Sciatic nerve (tissue), 2 donors: Measurements from ENCODE around the gene GAPDH. TPM values are rescaled to one million over a fixed set of nuclear protein-coding genes. Genes with fewer than 3 reads are reported as not detected.
"Not testable (repeated sequence)": the region's sequence is repeated elsewhere in the genome, so short reads cannot be mapped to it uniquely, and the experiment has no call there.

Source experiments
- ATAC-seq: fragments of 200-7000 bp; cut with Tn5 transposase; one replicate; pipeline ENCODE4 v1.9.1; 2020; ENCODE audit warnings: mild to moderate bottlenecking, moderate library complexity
- DNase-seq: peaks from one replicate; pipeline ENCODE4 v3.0.0-alpha.2; 2020; ENCODE audit warnings: low spot score
- intact Hi-C: fragments of 100-400 bp; cut with DNase I; formaldehyde crosslinking; loops from one replicate; pipeline ENCODE4 v1.14.2; 2022
- total RNA-seq: library from RNA; stranded (reverse); fragmentation: NEBNext Ultra II Directional; extraction: Animal tissue kit (Norgen Biotek cat#: 25700); gene quantifications from one replicate; pipeline ENCODE4 v1.2.1, GENCODE V29; 2021
- donor health status: DM: no; HTN: no; CAD: no.
- donor health status: DM: no; HTN: no; CAD: no.

The GAPDH gene
- 1,200 TPM for total RNA-seq

DNA sequence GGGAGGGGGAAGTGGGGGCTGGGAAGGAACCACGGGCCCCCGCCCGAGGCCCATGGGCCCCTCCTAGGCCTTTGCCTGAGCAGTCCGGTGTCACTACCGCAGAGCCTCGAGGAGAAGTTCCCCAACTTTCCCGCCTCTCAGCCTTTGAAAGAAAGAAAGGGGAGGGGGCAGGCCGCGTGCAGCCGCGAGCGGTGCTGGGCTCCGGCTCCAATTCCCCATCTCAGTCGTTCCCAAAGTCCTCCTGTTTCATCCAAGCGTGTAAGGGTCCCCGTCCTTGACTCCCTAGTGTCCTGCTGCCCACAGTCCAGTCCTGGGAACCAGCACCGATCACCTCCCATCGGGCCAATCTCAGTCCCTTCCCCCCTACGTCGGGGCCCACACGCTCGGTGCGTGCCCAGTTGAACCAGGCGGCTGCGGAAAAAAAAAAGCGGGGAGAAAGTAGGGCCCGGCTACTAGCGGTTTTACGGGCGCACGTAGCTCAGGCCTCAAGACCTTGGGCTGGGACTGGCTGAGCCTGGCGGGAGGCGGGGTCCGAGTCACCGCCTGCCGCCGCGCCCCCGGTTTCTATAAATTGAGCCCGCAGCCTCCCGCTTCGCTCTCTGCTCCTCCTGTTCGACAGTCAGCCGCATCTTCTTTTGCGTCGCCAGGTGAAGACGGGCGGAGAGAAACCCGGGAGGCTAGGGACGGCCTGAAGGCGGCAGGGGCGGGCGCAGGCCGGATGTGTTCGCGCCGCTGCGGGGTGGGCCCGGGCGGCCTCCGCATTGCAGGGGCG is at the start of gene GAPDH:
Gene GAPDH, plus strand, starts transcription at position 595 of the 772 bp plus-strand sequence. CDS start 316 bp downstream, outside the sequence.
- intact Hi-C loops: no loop called here
- ATAC-seq: peak; percentile 88
- DNase-seq: peak; percentile 96

DNA sequence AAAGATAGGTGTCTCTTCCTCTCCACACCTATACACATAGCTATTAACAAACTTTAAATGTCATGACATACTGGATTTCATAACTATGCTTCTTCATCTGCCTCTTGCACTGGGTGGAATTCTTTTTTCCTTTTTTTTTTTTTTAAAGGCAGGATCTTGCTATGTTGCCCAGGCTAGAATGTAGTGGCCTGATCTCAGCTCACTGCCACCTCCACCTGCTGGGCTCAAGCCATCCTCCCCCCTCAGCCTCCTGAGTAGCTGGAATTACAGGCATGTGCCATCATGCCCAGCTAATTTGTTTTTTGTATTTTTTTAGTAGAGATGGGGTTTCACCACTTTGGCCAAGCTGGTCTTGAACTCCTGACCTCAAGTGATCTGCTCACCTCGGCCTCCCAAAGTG is 46.1 kb upstream of the GAPDH start:
- ATAC-seq (no peak), DNase-seq (no peak)
- intact Hi-C loops: no loop called here

DNA sequence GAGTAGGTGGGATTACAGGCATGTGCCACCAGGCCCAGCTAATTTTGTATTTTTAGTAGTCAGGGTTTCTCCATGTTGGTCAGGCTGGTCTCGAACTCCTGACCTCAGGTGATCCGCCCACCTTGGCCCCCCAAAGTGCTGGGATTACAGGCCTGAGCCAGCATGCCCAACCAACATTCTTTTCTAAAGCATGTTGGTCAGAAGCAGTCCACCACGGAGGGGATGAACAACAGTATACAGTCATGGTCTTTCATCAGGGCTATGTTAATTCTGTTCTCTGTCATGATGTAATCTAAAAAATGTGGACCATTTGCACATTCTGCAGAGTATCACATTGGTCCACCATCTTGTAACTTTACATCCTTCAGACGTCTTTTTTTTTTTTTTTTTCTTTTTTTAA is 44.9 kb upstream of the GAPDH start:
- no peak for DNase-seq
- intact Hi-C loops: no loop called here
- no peak for ATAC-seq

DNA sequence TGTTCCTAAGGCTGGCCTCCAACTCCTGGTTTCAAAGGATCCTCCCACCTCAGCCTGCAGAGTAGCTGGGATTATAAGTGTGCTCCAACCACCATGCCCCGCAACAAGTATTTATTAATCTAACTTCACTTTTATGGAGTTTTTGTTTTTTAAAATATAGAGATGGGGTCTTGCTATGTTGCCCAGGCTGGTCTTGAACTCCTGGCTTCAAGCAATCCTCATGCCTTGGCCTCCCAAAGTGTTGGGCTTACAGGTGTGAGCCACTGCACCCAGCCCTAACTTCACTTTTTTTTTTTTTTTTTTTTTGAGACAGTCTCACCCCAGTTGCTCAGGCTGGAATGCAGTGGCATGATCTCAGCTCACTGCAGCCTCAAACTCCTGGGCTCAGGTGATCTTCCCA is 43.6 kb upstream of the GAPDH start:
- DNase-seq, intact Hi-C loops, ATAC-seq: not testable (repeated sequence)

DNA sequence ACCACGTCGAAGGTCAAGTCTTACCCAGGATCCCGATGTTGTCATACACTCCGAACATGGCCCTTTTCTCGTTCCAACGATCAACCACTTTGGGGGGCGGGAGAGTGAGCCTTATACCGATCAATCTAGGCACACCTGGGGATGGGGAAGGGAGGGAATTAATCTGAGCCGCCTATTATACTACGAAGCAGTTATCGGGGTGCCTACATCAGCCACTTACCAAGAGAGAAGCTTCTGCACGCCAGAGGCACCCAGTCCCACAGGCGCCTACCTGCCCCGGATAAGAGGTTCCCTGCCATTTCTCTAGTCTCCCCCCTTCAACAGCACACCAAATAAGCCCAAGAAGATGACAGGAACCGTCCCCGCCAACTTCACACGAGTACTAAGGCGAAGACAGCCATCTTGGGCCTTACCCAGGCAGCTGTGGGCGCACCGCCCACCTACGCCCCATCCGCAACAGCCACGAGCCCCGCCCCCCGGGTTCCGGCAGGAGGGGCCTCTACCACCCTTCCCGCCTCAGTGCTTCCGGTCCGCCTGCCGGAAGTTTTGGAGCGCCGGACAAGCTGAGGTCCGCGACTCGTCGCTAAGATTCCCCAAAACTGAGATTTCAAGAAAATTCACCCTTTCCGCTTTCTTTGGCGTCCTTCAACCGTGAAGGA is 41.4 kb upstream of the GAPDH start, which contains the start of gene MRPL51:
Gene MRPL51, minus strand, starts transcription at position 425 of the 659 bp plus-strand sequence. Its CDS starts 126 bp downstream, at position 299.
- DNase-seq (peak; percentile 99), ATAC-seq (peak; percentile 98)
- intact Hi-C loops: loop anchor here (1.0 kb wide), 1 partner anchor 39 kb away; no protein-coding TSS in a partner anchor

DNA sequence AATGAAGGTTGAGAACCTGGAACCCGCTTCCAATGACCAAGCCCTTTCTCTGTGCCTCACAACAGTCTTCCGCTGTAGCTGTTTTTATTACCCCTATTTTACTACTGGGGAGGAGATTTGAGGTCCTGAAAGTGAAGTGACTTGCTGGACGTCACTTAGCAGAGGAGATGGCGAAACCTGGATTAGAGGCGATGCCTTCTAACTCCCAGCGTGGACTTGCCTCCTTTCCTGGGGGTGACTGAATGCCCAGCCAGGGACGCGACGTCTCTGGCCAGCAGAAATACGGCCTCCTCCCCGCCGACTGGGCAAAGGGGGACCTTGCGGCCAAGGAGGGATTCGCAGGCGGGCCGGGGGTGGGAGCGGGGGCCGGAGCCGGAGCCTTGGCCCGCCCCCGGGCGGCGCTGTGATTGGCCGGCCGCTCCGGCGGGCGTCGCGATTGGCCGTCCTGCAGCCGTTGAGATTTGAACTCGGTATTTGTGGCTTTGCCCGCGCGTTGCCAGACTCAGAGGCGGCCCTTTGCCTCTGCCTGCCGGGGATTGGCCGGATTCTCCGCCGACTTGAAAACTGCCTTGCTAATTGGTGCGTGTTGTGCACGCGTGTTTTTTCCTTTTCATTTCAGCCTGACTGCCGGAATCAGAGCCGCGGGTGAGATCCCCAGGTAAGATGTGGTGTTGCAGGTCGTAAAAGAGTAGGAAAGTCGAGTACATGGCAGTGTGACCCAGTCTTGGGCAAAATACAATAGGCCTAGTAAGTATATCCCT is 40.6 kb upstream of the GAPDH start, which contains the start of gene NCAPD2:
Gene NCAPD2, plus strand, starts transcription at position 606 of the 761 bp plus-strand sequence. CDS start 997 bp downstream, outside the sequence.
- ATAC-seq (peak; percentile 96), DNase-seq (peak; percentile 95)
- intact Hi-C loops: loop anchor here (1.0 kb wide), 1 partner anchor 39 kb away; no protein-coding TSS in a partner anchor

DNA sequence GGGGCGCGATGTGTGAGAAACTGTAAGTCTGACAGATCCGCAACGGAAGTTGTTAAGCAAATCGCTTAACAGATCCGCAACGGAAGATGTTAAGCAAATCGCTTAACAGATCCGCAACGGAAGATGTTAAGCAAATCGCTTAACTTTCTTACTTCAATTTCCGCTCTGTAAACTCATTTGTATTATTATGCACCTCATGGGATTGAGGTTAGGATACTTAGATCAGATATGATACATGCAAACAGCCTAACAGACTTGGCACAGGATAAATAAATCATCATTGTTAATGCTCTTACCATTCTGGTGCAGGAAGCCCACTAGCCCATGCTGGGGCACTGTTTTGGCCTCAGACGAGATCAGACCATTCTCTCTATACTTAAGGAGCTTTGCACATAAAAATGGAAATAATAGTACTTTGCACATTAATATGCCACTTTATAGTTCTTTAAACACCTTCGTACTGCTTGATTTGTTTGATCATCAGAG is 40.0 kb upstream of the GAPDH start:
- DNase-seq: no peak
- no peak for ATAC-seq
- intact Hi-C loops: no loop called here

DNA sequence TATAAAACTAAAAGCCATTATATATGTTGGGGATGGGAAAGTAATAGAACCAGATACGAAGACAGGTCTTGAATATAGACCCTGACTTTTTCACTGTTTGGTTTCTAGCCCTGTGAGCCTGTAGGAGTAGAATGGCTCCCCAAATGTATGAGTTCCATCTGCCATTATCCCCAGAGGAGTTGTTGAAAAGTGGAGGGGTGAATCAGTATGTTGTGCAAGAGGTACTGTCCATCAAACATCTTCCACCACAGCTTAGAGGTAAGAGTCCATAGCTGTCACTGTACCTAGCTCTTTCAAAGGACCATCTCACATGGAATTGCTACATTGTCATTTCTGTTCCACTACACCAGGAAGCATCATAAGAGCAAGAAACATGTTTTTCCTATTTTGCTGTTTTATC is 39.3 kb upstream of the GAPDH start:
- intact Hi-C loops: no loop called here
- no peak for DNase-seq
- no peak for ATAC-seq

DNA sequence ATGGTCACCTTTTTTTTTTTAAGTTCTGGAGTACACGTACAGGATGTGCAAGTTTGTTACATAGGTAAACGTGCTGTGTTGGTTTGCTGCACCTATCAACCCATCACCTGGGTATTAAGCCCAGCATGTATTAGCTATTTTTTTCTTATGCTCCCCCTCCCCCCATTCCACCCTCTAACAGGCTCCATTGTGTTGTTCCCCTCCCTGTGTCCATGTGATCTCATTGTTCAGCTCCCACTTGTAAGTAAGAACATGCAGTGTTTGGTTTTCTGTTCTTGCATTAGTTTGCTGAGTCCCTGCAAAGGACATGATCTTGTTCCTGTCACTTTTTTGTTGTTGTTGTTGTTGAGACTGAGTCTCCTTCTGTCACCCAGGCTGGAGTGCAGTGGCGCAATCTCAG is 37.0 kb upstream of the GAPDH start:
- intact Hi-C loops, ATAC-seq, DNase-seq: not testable (repeated sequence)

DNA sequence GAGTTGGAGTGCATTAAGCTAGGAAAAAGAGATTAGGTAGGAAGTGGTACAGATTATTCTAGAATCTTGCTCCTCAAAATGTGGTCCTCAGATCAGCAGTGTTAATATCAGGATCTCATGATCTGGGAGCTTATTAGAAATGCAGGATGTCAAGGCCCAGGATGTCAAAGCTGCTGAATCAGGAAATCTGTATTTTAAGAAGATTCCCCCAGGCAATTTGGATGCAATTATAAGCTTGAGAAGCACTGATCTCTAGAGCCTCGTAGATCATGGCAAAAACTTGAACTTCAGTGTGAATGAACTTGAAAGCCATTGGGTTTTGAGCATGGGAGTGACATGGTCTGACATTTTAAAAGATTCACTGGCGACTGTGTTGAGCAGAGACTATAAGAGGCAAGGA is 33.9 kb upstream of the GAPDH start:
- ATAC-seq (no peak), DNase-seq (no peak)
- intact Hi-C loops: no loop called here

DNA sequence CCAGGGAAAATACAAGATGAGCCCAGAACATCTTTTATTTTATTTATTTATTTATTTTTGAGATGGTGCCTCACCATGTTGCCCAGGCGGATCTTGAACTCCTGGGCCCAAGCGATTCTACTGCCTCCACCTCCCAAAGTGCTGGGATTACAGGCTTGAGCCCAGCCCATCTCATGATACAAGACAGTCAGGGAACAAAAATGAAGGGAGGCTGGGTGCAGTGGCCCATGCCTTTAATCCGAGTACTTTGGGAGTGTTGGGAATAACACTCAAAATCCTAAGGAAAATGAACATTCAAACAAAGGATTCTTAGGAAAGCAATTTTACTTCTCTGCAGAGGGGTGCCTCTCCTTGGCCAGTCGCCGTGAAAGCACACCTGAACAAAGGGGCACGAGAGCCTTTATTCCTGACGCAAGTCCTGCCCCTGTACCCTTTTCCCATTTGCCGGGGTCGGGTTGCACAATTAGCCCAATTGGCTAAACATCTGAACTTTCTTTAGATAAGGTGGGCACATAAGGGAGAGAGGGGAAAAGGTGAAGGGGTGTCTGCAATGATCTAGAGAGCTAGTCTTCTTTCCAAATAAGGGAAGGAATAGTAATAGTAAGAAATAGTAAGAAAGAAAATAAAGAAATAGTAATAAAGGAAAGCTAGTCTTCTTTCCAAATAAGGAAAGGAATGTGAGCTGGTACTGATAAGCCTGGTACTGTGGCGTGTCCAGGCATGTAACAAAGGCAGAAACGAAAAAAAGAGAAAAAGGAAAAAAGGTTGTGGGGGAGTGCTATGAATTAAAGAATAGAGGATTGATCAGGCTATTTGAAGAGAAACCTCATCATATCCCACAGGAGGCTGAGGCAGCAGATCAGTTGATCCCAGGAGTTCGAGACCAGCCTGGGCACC is 27.0 kb upstream of the GAPDH start:
- ATAC-seq: no peak
- intact Hi-C loops: no loop called here
- no peak for DNase-seq

DNA sequence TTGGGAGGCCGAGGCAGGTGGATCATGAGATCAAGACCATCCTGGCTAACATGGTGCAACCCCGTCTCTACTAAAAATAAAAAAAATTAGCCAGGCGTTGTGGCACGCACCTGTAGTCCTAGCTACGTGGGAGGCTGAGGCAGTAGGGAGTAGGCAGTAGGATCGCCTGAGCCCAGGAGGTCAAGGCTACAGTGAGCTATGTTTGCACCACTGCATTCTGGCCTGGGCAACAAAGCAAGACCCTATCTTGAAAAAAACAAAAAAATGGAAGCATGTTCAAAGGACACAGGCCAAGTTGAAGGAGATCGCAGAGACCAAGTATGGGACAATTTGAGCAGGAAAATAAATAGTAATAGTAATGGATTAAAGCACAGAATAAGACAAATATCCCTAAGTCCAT is 26.2 kb upstream of the GAPDH start:
- intact Hi-C loops: no loop called here
- no peak for ATAC-seq
- DNase-seq: no peak

DNA sequence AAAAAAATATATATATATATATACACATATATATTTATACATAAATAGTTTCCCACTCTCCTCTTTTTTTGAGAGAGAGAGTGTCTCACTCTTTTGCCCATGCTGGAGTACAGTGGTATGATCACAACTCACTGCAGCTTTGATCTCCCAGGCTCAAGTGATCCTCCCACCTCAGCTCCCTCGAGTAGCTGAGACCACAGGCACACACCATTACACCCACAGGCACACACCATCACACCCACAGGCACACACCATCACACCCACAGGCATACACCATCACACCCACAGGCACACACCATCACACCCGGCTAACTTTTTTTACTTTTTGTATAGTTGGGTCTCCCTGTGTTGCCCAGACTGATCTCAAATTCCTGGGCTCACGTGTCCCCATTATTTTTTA is 14.1 kb upstream of the GAPDH start:
- ATAC-seq: no peak
- DNase-seq: no peak
- intact Hi-C loops: no loop called here

DNA sequence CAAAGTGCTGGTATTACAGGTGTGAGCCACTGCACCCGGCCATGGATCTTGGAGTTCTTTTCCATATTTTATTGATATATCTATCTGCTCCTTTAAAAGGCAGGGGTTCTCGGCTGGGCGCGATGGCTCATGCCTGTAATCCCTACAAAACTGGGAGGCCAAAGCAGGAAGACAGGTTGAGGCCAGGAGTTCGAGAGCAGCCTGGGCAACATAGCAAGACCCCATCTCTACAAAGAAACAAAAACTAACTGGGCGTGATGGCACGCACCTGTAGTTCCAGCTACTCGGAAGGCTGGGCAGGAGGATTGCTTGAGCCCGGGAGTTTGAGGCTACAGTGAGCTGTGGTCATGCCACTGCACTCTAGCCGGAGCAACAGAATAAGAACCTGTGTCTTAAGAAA is 12.1 kb upstream of the GAPDH start:
- ATAC-seq (no peak), DNase-seq (no peak)
- intact Hi-C loops: no loop called here

DNA sequence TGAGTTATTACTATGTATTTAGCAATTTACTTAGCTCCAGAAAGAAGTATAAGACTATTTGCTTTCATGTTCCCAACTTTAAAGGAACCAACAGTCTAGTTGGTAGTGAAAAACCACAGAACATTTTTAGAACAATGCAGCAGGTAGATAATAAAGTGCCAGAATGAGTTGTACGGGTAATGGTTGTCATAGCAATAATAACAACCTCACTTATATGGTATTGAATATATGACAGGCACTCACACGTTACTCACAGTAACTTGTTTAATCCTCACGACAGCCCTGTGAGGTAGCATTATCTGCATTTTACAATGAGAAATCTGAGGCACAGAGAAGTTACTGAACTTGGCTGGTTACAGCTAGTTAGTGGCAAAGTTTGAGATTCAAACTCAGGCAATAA is 10.6 kb upstream of the GAPDH start:
- intact Hi-C loops: no loop called here
- DNase-seq (no peak), ATAC-seq (no peak)

DNA sequence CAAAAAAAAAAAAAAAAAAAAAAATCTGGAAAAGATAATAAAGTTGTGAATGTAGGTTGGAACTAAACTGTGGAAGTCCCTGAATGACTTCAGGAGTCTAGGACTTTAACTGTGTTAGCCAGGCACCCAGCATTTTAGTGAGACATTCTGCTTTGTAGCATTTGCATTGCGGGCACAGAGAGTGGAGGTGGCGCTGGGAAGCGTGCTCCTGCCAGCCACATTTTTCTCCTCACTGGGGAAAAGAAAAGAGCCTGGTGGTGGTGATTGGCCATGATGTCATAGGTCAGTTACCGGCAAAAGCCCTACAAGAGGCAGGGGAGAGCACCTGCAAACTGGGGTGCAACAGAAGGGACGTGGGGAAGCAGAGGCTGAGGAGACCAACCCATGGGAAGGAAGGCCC is 9.7 kb upstream of the GAPDH start:
- ATAC-seq (no peak), DNase-seq (no peak)
- intact Hi-C loops: no loop called here

DNA sequence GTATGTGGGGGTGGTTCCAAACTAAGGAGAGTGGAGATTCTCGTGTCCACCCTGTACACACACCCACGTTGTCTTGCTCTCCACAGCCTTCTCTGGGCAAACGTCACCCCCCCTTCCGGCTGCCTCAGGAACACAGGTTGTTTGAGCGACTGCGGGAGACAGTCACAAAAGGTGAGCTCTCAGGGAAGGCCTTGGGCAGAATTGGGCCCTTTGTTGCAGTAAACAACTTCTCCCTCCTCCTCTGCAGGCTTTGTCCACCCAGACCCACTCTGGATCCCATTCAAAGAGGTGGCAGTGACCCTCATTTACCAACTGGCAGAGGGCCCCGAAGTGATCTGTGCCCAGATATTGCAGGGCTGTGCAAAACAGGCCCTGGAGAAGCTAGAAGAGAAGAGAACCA is 8.1 kb upstream of the GAPDH start:
- DNase-seq (no peak), ATAC-seq (no peak)
- intact Hi-C loops: no loop called here

DNA sequence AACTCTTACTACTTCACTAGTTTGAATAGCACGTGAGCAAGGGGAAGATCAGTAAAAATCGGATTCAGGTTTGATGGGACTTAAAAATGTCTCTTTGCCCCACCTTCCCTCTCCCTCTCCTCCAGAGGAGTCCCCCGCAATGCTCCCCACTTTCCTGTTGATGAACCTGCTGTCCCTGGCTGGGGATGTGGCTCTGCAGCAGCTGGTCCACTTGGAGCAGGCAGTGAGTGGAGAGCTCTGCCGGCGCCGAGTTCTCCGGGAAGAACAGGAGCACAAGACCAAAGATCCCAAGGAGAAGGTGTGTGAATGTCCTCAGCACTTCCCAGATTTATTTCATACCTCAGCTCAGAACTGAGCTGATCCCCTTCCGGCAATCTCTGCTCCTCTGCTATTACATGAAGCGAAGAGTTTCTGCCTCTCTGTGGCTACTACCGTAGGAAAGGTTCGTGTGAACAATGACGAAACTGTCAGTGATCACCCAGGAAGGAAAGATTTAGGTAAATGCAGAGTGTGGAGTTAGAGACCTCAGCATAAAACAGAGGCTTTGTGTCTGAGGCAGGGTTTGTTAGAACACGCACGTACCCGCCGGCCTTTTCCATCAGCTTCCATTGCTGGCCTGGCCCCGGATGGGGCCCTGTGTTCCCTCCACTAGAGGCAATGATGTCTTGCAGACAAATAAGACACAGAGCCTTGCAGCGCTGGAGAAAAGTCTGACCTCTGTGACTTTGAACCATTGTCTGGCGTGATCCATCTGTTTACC is 7.4 kb upstream of the GAPDH start:
- ATAC-seq (no peak), DNase-seq (no peak)
- intact Hi-C loops: no loop called here
